NCI-H460 (cell line): ENCODE results near the gene KCTD20. TPM values are rescaled to one million over a fixed set of nuclear protein-coding genes. Genes with fewer than 3 reads are reported as not detected.

Experiments used
- DNase-seq: peaks from one replicate; pipeline ENCODE4 v3.0.0-alpha.2; 2016; ENCODE audit warnings: low read depth; ENCODE audit errors: extremely low read depth
- total RNA-seq: library from RNA; depleted of rRNA; stranded (reverse); fragments of >200 nt; shearing (Covaris generic); gene quantifications from 2 replicates; pipeline ENCODE4 v1.2.3, GENCODE V29; 2014

The KCTD20 gene
- total RNA-seq, 1 experiment from 2014 or later = 68.7 TPM

GRCh38 chr6:36491378-36491965 is 48.7 kb downstream of the KCTD20 start:
- DNase-seq = no peak

GRCh38 chr6:36492092-36492491 is 49.3 kb downstream of the KCTD20 start:
- no peak for DNase-seq

- DNase-seq = no peak
Observed at GRCh38 chr6:36492621-36493020, 49.8 kb downstream of the KCTD20 start.

- DNase-seq = no peak
Observed at GRCh38 chr6:36493319-36493718, 50.5 kb downstream of the KCTD20 start.

GRCh38 chr6:36493859-36494258 is 51.1 kb downstream of the KCTD20 start:
- DNase-seq = no peak

GRCh38 chr6:36495086-36495485 is 52.3 kb downstream of the KCTD20 start:
- DNase-seq = no peak

- DNase-seq = no peak
Observed at GRCh38 chr6:36499918-36500317, 57.1 kb downstream of the KCTD20 start.

- no peak for DNase-seq
Observed at GRCh38 chr6:36501686-36502085, 58.9 kb downstream of the KCTD20 start.

- DNase-seq = no peak
Observed at GRCh38 chr6:36504181-36504580, 61.4 kb downstream of the KCTD20 start.

GRCh38 chr6:36504982-36505381 is 62.2 kb downstream of the KCTD20 start:
- no peak for DNase-seq

- no peak for DNase-seq
Observed at GRCh38 chr6:36505744-36506534, 63.1 kb downstream of the KCTD20 start.

- no peak for DNase-seq
Observed at GRCh38 chr6:36506611-36507010, 63.8 kb downstream of the KCTD20 start.

GRCh38 chr6:36508532-36508931 is 65.7 kb downstream of the KCTD20 start:
- no peak for DNase-seq

- DNase-seq = no peak
Observed at GRCh38 chr6:36510365-36510764, 67.6 kb downstream of the KCTD20 start.

- no peak for DNase-seq
Observed at GRCh38 chr6:36514554-36515456, 72.0 kb downstream of the KCTD20 start.

- DNase-seq = no peak
Observed at GRCh38 chr6:36515844-36516243, 73.0 kb downstream of the KCTD20 start.

GRCh38 chr6:36516559-36516958 is 73.8 kb downstream of the KCTD20 start:
- DNase-seq = no peak

- no peak for DNase-seq
Observed at GRCh38 chr6:36516988-36517387, 74.2 kb downstream of the KCTD20 start.

GRCh38 chr6:36517408-36517807 is 74.6 kb downstream of the KCTD20 start:
- no peak for DNase-seq

- no peak for DNase-seq
Observed at GRCh38 chr6:36519352-36519751, 76.6 kb downstream of the KCTD20 start.

- DNase-seq = no peak
Observed at GRCh38 chr6:36523451-36523850, 80.7 kb downstream of the KCTD20 start.
